Mucosa of stomach (tissue), 1 donor: ENCODE results near the gene DLGAP3.
"Not testable (repeated sequence)": the region's sequence is repeated elsewhere in the genome, so short reads cannot be mapped to it uniquely, and the experiment has no call there.

Source experiments
- H3K27me3 ChIP-seq: one replicate; pipeline ENCODE4 v1.7.0; 2013; ENCODE audit warnings: mild to moderate bottlenecking, low read length; ENCODE audit not compliant: control insufficient read depth, insufficient read depth
- H3K36me3 ChIP-seq: one replicate; pipeline ENCODE4 v1.7.0; 2013; ENCODE audit warnings: low read length; ENCODE audit not compliant: control insufficient read depth, insufficient read depth
- H3K4me1 ChIP-seq: one replicate; pipeline ENCODE4 v1.7.0; 2013; ENCODE audit warnings: mild to moderate bottlenecking, low read length; ENCODE audit not compliant: control insufficient read depth, insufficient read depth
- H3K4me3 ChIP-seq: one replicate; pipeline ENCODE4 v1.7.0; 2013; ENCODE audit warnings: low read length
- H3K9ac ChIP-seq: one replicate; pipeline ENCODE4 v1.7.0; 2013; ENCODE audit warnings: mild to moderate bottlenecking, low read length, moderate library complexity
- H3K9me3 ChIP-seq: one replicate; pipeline ENCODE4 v1.7.0; 2013; ENCODE audit warnings: mild to moderate bottlenecking, low read length, moderate library complexity; ENCODE audit not compliant: control insufficient read depth
- donor health status: Pancreatic carcinoma.

DLGAP3 gene

DNA sequence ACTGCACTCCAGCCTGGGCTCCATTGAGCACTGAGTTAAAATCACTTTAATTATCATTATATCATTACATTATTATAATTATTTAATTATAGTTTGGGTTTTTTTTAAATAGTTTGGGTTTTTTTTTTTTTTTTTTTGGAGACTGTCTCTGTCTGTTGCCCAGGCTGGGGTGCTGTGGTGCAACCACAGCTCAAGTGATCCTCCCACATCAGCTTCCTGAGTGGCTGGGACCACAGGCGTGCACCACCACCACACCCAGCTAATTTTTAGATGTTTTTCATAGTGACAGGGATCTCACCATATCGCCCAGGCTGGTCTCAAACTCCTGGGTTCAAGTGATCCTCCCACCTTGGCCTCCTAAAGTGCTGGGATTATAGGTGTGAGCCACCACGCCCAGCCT, 38.8 kb upstream of the DLGAP3 start:
- not testable (repeated sequence) for H3K36me3 ChIP-seq, H3K27me3 ChIP-seq, H3K9me3 ChIP-seq, H3K9ac ChIP-seq, H3K4me3 ChIP-seq, H3K4me1 ChIP-seq

DNA sequence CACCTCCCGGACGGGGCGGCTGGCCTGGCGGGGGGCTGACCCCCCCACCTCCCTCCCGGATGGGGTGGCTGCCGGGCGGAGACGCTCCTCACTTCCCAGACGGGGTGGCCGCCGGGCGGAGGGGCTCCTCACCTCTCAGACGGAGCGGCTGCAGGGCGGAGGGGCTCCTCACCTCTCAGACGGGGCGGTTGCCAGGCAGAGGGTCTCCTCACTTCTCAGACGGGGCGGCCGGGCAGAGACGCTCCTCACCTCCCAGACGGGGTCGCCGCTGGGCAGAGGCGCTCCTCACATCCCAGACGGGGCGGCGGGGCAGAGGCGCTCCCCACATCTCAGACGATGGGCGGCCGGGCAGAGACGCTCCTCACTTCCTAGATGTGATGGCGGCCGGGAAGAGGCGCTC, 38.2 kb upstream of the DLGAP3 start:
- H3K9ac ChIP-seq, H3K27me3 ChIP-seq, H3K4me1 ChIP-seq, H3K9me3 ChIP-seq, H3K36me3 ChIP-seq, H3K4me3 ChIP-seq: not testable (repeated sequence)

DNA sequence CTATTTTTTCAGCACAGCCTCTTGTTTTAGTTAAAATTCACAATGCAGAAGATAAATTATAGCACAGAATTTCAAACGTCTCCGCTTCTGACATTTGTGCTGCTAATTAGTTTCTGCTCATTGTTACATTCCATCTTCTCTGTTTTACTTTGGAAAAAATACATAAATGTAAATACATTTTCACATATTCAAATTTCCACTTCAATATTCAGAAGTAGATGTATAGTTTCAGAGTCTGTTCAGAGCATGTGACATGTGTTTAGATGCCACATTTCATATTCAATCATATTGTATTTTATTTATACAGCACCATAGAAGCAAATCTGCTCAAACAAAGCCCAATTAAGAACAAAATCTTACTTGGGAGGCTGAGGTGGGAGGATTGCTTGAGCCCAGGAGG, 36.1 kb upstream of the DLGAP3 start:
- H3K9me3 ChIP-seq, result peaks cover 4% of the 10 kb centered on the region
- H3K27me3 ChIP-seq, result peaks cover 3% of the 10 kb centered on the region
- H3K4me1 ChIP-seq, result no peaks in the 10 kb centered on the region
- H3K9ac ChIP-seq, result no peak overlapping the region
- no peak overlapping the region for H3K4me3 ChIP-seq
- no peaks in the 10 kb centered on the region for H3K36me3 ChIP-seq

DNA sequence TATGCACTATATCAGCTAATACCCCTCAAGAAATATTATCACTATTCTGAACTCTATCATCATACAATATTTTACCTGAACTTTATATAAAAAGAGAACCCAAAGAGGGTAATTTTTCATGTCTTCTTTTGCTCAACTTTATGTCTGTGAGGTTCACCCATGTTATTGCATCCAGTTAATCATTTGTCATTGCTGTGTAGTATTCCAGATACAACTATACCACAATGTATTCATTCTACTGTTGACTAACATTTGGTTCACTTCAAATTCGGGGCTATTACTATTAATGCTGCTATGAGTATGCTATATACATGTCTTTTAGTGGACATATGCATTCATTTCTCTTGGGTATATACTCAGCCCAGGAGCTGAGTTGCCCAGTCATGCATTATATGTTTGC, 21.0 kb upstream of the DLGAP3 start:
- Histone ChIP-seq H3K4me3 (no peak overlapping the region), H3K9ac (no peak overlapping the region), H3K9me3 (no peaks in the 10 kb centered on the region), H3K4me1 (no peaks in the 10 kb centered on the region), H3K36me3 (no peaks in the 10 kb centered on the region), H3K27me3 (no peaks in the 10 kb centered on the region)

DNA sequence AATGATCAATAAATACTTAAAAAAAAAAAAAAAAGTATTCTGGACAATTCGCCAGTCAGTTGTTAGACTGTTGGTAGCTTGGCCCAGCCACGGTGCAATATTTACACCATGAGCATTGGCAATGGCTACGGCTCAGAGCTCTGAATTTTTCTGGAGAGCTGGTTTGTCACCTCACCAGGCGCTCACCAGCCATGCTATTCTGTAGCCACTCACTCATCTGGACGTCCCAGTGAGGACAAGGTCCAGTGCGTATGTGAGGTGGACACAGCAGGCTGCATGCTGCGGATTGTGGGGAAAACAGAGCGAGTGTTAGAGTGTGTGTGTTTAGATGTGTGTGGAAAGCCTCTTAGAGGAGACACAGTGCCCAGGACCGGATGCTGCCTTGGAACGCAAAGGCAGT, 19.3 kb upstream of the DLGAP3 start:
- H3K9me3 ChIP-seq, H3K9ac ChIP-seq, H3K27me3 ChIP-seq, H3K4me1 ChIP-seq, H3K36me3 ChIP-seq, H3K4me3 ChIP-seq: not testable (repeated sequence)

DNA sequence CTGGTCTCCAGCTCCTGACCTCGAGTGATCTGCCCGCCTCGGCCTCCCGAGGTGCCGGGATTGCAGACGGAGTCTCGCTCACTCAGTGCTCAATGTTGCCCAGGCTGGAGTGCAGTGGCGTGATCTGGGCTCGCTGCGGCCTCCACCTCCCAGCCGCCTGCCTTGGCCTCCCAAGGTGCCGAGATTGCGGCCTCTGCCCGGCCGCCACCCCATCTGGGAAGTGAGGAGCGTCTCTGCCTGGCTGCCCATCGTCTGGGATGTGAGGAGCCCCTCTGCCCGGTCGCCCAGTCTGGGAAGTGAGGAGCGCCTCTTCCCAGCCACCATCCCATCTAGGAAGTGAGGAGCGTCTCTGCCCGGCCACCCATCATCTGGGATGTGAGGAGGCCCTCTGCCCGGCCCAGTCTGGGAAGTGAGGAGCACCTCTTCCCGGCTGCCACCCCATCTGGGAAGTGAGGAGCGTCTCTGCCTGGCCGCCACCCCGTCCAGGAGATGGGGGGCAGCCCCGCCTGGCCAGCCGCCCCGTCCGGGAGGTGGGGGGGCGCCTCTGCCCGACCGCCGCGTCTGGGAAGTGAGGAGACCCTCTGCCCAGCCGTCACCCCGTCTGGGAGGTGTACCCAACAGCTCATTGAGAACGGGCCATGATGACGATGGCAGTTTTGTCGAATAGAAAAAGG, 18.3 kb upstream of the DLGAP3 start:
- not testable (repeated sequence) for H3K36me3 ChIP-seq, H3K9me3 ChIP-seq, H3K4me1 ChIP-seq, H3K27me3 ChIP-seq, H3K9ac ChIP-seq, H3K4me3 ChIP-seq

DNA sequence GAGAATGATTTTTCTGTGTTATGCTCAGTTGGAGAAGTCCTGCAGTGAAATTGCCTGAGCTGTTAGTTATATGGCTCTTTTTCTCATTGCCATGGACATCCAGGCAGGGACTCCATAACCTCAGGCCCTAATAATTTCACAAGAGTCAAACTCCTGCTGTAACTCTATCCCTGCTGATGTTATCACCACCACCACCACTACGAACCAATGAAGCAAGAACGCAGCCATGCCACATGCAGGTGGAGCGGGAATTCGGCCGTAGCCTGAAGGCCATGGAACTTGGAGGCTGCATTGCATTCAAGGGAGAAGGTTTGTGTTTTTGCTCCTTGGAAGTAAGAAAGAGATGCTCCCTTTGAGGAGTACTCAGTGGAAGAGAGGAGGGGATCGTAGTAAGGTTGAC, 16.8 kb upstream of the DLGAP3 start:
- H3K9me3 ChIP-seq, result no peaks in the 10 kb centered on the region
- no peak overlapping the region for H3K9ac ChIP-seq
- H3K27me3 ChIP-seq, result no peaks in the 10 kb centered on the region
- H3K4me1 ChIP-seq, result no peaks in the 10 kb centered on the region
- no peak overlapping the region for H3K4me3 ChIP-seq
- no peaks in the 10 kb centered on the region for H3K36me3 ChIP-seq

DNA sequence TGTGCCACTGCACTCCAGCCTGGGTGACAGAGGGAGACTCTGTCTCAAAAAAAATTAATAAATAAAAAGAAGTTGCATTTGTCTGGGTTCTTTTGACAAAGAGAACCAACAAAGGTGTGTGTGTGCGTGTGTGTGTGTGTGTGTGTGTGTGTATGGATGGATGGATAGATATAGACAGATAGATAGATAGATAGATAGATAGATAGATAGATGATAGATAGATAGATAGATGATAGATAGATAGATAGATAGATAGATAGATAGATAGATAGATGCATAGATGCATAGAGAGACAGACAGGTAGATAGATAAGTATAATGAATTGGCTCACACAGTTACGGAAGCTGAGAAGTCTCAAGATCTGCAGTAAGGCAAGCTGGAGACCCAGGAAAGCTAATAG, 12.3 kb upstream of the DLGAP3 start:
- not testable (repeated sequence) for H3K36me3 ChIP-seq, H3K27me3 ChIP-seq, H3K4me1 ChIP-seq, H3K4me3 ChIP-seq, H3K9me3 ChIP-seq, H3K9ac ChIP-seq

DNA sequence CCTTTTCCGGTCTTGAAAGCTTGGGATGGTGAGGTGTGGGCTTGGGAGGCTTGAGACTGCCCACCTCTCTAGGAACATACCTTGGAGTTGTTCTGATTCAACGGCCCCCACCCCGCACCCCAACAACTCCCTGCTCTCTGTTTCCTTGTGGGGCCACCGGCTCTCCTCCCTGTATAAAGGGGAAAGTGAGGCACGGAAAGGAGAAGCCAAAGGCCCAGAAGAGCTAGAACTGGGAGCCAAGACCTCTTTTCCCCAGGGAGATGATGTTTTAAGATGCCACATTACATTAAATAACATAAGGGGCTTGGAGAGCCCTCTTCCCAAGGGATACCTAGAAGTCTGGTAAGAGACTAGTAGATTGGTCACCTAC, 1.2 kb upstream of the DLGAP3 start:
- Histone ChIP-seq H3K9me3 (no peaks in the 10 kb centered on the region), H3K36me3 (no peaks in the 10 kb centered on the region), H3K27me3 (peaks cover 51% of the 10 kb centered on the region), H3K4me3 (no peak overlapping the region), H3K4me1 (no peaks in the 10 kb centered on the region), H3K9ac (no peak overlapping the region)

DNA sequence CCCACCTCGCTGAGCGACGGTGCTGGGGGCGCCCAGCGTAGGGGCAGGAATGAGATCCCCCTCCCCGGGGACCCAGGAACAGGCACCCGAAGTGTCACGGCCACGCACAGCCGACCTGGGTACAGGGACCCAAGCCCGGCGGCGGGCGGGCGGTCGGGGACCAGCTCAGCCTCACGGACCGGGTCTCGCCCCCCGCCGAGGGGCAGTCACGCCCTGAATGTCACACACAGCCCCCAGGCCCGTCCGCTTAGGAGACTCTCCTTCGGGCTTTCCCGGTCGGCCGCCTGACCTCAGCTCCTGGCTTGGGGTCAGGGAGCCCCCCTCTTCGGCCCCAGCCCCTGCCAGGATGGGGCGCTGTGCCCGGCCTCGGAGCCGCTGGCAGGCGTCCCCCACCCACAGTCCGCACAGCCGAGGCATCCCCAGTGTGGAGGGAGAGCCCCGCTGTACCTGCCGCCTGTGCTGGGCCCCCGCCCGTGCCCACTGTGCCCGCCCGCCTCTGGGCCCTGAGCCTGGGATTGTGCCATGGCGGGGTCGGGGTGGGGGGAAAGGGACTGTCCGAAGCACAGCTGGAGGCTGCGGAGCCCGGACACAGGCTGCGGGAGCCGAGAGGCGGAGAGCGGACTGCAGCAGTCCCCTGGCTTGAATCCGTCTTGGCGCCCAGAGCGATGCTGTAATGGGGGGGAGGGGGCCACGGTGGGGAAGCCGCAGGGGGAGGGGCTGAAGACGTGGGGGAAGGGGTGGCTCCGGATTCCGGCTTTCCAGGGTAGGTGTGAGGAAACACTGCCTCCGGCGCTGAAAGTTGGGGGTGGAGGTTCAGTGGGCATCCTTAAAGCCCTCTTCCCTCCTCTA, 627 bp upstream of the DLGAP3 start:
- no peak overlapping the region for H3K4me3 ChIP-seq
- no peaks in the 10 kb centered on the region for H3K4me1 ChIP-seq
- no peaks in the 10 kb centered on the region for H3K9me3 ChIP-seq
- no peaks in the 10 kb centered on the region for H3K36me3 ChIP-seq
- H3K9ac ChIP-seq, result no peak overlapping the region
- peaks cover 57% of the 10 kb centered on the region for H3K27me3 ChIP-seq

DNA sequence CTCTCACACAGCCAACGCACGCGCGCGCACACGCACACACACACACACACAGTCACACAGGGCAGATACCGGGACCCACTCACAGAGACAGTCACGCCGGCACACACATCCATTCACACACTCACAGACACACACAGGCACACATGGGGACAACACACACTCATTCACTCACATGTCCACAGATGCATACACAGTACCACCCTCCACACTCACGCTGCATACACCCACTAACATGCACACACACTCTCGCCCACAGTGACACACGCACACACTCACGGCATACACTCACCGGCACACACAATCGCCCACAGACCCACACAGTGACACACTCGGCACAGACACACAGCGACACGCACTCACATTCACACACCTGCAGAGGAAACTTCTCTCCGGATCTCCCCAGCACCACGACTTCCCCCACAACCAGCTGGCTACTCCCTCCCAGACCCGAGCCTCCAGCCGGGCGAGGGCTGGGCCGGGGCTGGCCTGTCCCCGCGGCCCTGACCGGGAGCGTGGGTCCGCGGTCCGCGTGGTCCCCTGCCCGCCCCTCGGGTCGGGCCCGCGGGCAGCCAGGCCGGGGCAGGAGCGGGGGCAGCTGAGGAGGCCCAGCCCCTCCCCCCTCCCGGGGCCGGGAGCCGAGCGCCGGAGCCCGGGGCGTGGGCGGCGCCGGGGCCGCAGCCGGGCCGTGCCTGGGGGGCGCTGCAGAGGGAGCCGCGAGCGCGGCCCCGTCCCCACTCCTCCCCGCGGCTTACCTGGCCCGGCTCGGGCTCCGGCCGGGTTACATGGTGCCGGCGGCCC, 552 bp downstream of the DLGAP3 start:
- Histone ChIP-seq H3K27me3 (peaks cover 62% of the 10 kb centered on the region), H3K4me1 (no peaks in the 10 kb centered on the region), H3K4me3 (no peak overlapping the region), H3K36me3 (no peaks in the 10 kb centered on the region), H3K9me3 (no peaks in the 10 kb centered on the region), H3K9ac (no peak overlapping the region)

DNA sequence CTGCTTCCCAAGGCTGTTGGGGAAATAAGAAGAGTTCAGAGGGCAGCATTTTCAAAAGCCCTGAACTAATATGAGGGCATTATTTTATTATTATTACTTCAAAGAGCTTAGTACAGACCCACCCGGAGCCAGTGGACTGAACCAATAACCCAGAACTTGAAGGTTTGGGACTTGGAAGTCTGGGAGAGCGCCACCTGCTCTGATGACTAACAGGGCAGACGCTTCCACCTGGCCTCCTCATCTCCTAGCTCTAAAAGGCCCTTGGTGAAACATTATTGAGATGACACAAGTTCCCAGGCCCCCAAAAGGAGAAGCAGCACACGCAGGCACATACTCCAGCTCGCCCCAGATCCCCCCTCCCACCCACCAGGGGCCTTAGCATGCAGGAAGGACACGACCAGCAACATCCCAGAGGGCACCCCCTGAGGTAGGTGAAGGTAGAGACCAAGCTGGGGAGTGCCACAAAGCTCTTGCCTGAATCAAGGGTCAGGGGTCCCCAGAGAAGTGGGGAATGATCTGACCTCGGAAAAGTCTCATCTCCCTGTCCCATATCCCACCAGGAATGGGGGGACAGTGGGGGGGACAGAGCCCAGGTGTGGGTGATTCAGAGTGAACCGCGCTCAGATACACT, 1.3 kb downstream of the DLGAP3 start:
- no peaks in the 10 kb centered on the region for H3K9me3 ChIP-seq
- H3K36me3 ChIP-seq, result no peaks in the 10 kb centered on the region
- no peak overlapping the region for H3K9ac ChIP-seq
- no peak overlapping the region for H3K4me3 ChIP-seq
- H3K4me1 ChIP-seq, result no peaks in the 10 kb centered on the region
- H3K27me3 ChIP-seq, result peaks cover 68% of the 10 kb centered on the region
